ENCODE measurements around the gene DNAJC24.
"Not testable (repeated sequence)": the region's sequence is repeated elsewhere in the genome, so short reads cannot be mapped to it uniquely, and the experiment has no call there.

DNAJC24 gene, protein sequence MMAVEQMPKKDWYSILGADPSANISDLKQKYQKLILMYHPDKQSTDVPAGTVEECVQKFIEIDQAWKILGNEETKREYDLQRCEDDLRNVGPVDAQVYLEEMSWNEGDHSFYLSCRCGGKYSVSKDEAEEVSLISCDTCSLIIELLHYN

DNA sequence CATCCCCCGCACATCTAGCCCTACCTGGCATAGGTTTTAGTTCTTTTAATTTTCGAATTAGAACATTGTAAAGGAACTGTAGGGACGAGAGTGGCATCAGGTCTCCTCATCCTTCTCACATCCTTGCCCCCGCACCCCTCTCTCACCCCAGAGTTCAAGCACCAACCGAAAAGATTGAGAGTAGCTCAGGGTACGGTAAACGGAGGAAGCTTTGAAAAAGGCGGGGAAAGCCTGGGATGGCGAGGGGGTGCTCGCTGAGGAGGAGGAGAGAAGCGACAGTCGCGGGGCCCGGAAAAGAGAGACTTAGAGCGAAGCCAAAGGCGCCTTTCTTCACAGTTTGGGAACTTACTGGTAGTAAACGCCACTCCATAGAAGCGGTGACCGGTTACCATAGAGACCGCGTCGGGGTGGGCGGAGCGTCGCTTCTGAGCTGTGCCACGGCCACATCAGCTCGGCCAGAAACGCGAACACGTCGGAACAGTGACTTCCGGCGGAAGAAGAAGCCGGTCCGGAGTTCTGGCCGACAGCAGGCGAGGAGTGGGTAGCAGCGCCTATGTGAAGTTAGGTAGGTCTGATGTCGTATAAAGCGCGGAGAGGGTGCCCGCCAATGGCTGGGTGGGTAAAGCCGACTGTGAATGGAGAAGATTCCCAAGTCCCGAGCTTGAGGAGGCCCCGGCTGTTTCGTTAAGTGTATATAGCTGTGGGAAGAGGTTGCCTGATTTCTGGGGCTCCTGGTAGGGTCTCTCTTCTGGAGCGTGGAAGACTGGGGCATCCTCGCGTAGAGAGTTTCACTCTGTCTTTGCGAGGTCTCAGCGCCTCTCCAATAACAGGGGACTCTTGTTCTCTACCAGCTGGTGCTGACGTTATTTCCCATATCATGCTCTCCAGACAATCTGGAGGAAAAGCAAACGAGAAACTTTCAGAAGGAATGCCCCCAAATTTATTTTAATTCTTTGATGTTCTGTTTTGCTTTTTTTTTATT, at the start of gene DNAJC24, which contains the start of gene DCDC1:
Gene DNAJC24, plus strand, starts transcription at position 513 of the 982 bp plus-strand sequence. CDS start 889 bp downstream, outside the sequence.
Gene DCDC1, minus strand, starts transcription at position 392 of the 982 bp plus-strand sequence. CDS start 41,459 bp downstream, outside the sequence.
- peak; percentile 93 for DNase-seq

GRCh38 chr11:31321494-31321893, 48.2 kb upstream of the DNAJC24 start:
- not testable (repeated sequence) for DNase-seq

DNA sequence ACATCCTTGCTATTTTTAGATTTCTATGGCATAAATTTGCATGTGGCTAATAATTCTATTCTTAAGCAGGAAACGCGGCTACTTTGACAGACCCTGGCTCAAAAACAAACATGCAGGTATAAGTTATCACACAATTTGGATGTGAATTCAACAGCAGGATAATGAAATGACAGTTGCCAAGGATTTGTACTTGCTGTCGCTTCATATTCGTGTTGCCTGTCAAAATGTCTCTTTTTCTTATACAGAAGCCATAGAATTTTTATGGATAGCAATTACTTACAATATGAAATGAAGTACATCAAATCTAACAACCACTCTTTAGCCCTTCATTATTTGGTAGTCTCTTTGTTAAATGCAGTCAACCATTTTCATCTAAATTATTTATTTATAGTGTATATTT, 46.5 kb upstream of the DNAJC24 start:
- DNase-seq: no peak

DNA sequence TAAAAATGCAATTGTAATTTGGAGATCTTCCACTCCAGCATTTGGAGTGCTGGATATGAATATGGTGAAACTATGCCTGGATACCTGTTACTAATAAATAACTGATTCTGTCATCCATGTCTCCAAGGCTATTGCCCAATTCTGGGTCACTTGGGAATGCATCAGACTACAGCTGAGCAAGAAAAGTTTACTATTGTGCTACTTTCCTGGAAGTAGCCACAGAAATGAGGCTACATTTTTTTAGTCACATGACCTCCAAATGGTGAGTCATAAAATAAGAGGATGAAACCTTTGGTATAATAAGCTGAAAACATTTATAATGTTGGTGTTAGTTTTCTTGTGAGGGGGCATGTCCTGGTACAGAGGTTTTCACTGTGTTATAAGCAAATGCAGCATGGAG, 44.5 kb upstream of the DNAJC24 start:
- DNase-seq: peak; percentile 36

DNA sequence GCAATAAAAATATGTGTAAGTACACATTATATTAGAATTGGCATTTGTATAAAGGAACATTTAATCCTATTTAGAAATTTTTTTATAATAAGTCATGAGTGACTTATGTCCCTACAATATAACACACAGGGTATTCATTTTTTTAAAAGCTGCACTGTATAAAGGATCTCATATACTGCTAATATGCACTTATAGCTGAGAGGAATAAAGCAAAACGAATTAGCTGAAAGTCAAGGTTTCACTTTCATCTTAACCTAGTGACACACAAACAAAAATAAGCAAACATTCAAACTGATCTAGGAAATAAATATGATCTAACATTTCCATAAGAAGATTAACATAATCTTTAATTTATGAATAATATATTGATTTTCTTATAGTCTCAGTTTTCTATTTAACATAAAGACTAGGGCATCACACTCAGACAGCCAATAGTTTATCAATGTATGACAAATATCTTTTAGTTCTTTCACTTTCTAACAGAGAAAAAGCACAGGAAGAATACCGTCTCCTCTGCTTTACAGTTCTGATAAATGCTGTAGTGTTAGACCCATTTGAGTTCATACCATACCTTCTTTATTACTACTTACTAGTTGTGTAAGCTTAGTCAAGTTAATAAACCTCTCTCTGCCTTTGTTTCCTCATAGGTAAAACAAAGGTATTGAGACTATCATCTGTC, 43.1 kb upstream of the DNAJC24 start:
- DNase-seq: no peak

DNA sequence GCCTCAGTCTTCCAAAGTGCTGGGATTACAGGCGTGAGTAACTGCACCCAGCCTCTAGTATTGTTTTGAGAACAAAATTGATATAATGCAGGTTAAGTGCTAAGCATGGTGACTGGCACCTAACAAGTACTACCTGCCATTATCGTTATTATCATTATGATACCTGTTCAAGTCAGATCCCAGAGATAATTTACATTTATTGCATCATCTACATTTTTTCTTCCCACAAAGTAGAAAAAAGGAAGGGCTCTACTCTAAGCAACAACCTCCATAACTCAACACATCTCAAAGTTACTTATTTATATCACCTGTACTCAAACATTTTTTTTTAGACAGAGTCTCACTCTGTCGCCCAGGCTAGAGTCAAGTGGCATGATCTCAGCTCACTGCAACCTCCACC, 42.2 kb upstream of the DNAJC24 start:
- no peak for DNase-seq

GRCh38 chr11:31328697-31329096, 41.0 kb upstream of the DNAJC24 start:
- DNase-seq: no peak

DNA sequence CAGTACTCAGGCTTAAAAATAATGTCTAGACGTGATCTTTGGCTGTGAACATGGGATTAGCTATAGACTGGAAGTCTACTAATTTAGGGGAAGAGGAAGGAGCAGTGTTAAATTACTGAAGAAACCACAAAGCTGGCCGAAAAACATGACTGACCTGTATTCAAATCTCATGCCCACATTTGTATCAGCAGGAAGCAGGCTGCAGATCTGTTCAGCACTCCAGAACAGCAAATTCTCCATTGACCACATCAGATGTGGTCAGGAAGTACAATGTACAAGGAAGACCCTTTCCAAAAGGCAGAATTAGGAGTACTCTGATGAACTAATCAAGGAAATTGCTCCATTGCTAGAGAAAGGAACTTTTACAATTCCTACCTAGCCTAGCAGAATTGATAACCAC, 31.9 kb upstream of the DNAJC24 start:
- DNase-seq: no peak

- peak; percentile 29 for DNase-seq
Measured at GRCh38 chr11:31340903-31341572, 28.6 kb upstream of the DNAJC24 start.

- DNase-seq: no peak
Measured at GRCh38 chr11:31351168-31351567, 18.5 kb upstream of the DNAJC24 start.

GRCh38 chr11:31355131-31355530, 14.5 kb upstream of the DNAJC24 start:
- DNase-seq: no peak

GRCh38 chr11:31355817-31356216, 13.8 kb upstream of the DNAJC24 start:
- no peak for DNase-seq

DNA sequence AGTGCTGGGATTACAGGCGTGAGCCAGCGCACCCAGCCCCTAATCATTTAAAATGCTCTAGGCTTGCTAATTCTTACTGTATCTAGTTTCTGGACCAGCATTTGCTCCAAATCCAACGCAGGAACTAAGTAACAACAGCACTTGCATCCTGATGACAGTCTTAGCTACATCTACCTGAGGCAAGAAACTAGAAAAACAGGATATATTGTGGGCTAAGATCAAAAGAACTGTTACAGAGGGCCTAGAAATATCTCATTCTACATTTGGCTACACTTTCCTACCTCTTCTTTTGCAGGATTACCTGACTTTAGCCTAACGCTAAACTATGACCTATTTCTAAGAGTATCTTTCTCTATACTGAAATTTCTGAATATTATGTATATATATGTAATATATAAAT, 7.9 kb upstream of the DNAJC24 start:
- no peak for DNase-seq

DNA sequence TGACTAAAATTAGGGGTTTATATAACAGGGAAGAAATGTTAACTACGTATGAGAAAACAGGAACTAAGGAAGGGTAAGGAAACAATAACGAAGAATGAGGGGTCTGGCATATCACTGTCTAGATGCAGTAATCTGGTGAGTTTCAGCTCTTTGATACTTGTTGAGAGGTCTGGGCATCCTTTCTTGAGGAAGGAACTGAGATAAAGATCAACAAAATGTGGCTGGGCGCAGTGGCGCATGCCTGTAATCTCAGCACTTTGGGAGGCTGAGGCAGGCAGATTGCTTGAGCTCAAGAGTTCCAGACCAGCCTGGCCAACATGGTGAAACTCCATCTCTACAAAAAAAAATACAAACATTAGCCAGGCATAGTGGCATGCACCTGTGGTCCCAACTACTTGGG, 2.9 kb upstream of the DNAJC24 start:
- no peak for DNase-seq

DNA sequence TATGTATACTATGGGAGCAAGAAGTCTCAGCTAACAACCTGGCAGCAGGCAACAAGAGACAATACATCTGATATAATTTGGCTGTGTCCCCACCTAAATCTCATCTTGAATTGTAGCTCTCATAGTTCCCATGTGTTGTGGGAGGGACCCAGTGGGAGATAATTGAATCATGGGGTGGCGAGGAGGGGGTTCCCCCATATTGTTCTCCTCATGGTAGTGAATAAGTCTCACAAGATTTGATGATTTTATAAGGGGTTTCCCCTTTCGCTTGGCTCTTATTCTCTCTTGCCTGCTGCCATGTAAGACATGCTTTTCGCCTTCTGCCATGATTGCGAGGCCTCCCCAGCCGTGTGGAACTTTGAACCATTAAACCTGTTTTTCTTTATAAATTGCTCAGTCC, 6.2 kb downstream of the DNAJC24 start:
- no peak for DNase-seq

GRCh38 chr11:31383116-31383515, 13.5 kb downstream of the DNAJC24 start:
- no peak for DNase-seq

GRCh38 chr11:31387379-31387778, 17.7 kb downstream of the DNAJC24 start:
- DNase-seq: peak; percentile 13

GRCh38 chr11:31397239-31397834, 27.7 kb downstream of the DNAJC24 start:
- peak; percentile 22 for DNase-seq

GRCh38 chr11:31404614-31405013, 35.0 kb downstream of the DNAJC24 start:
- no peak for DNase-seq

DNA sequence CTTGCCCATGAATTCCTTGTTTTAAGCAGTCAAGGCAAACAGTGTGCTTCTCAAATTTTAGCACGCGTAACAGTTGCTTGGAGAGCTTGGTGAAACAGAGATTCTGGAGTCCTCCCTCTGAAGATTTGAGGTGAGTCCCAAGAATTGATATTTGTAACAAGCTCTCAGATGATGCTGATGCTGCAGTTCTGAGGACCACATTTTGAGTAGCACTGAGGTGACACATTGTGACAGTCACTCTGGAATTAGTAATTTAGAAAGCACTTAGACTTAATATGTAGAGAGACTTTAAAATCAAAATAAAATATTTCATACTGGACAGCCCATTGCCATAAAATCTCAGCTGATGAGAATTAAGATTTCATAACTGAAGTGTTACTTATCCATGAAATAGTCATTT, 38.5 kb downstream of the DNAJC24 start:
- no peak for DNase-seq

- DNase-seq: peak; percentile 68
Measured at GRCh38 chr11:31412946-31413345, 43.3 kb downstream of the DNAJC24 start.

DNA sequence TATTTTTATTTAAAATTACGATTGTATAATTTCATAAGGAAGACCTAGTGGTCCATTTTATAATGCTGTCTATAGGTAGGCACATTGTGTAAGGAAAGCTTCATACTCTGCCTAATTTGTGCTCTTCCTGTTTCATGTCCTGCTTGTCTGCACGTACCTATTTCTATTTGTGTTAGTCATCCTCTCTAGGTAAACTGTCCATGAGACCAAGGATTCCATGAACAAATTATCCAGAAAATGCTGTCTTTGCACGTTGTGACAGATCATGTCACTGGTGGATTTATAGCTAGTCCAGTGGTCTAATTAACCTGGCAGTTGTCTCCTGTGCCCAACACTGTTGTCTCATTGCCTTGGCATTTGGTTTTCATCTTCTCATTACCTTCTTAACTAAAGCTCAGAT, 44.7 kb downstream of the DNAJC24 start:
- DNase-seq: no peak

- no peak for DNase-seq
Measured at GRCh38 chr11:31415435-31415834, 45.8 kb downstream of the DNAJC24 start.

Data from EL (cell line).